Astrocyte (in vitro differentiated cells and primary cell): Measurements from ENCODE around the gene TXLNG. TPM values are rescaled to one million over a fixed set of nuclear protein-coding genes. Genes with fewer than 3 reads are reported as not detected.

Source experiments
- DNase-seq: peaks from one replicate; pipeline ENCODE4 v3.0.0-alpha.2; 2010; ENCODE audit warnings: low read depth
- FAIRE-seq: peaks from 2 replicates; lab custom pipeline; 2011; peaks lifted over from hg19 to GRCh38; lab: Jason Lieb, UNC
- H2AFZ ChIP-seq: 2 replicates; pipeline ENCODE4 v1.6.0; 2012; ENCODE audit warnings: low read depth, low read length, inconsistent platforms
- H3K27ac ChIP-seq: 2 replicates; pipeline ENCODE4 v1.5.1; 2011; ENCODE audit warnings: low read depth, low read length, inconsistent platforms
- H3K27me3 ChIP-seq: 2 replicates; pipeline ENCODE4 v1.6.0; 2011; ENCODE audit warnings: low read length, inconsistent platforms; ENCODE audit not compliant: insufficient read depth
- H3K36me3 ChIP-seq: 2 replicates; pipeline ENCODE4 v1.5.1; 2011; ENCODE audit warnings: low read length, inconsistent platforms; ENCODE audit not compliant: insufficient read depth
- H3K4me1 ChIP-seq: 2 replicates; pipeline ENCODE4 v1.5.1; 2011; ENCODE audit warnings: low read length, inconsistent platforms; ENCODE audit not compliant: insufficient read depth
- H3K4me2 ChIP-seq: 2 replicates; pipeline ENCODE4 v1.6.0; 2012; ENCODE audit warnings: low read length, inconsistent platforms
- H3K4me3 ChIP-seq: 2 replicates; pipeline ENCODE4 v1.5.1; 2011; ENCODE audit warnings: low read depth, mild to moderate bottlenecking, low read length, inconsistent platforms; ENCODE audit not compliant: insufficient read depth
- H3K79me2 ChIP-seq: 2 replicates; pipeline ENCODE4 v1.6.0; 2012; ENCODE audit warnings: mild to moderate bottlenecking, low read length, inconsistent platforms; ENCODE audit not compliant: insufficient read depth
- H3K9ac ChIP-seq: 2 replicates; pipeline ENCODE4 v1.6.0; 2012; ENCODE audit warnings: mild to moderate bottlenecking, low read length, inconsistent platforms
- H3K9me3 ChIP-seq: 2 replicates; pipeline ENCODE4 v1.5.1; 2012; ENCODE audit warnings: low read depth, mild to moderate bottlenecking, low read length, inconsistent platforms; ENCODE audit not compliant: insufficient read depth
- H4K20me1 ChIP-seq: 2 replicates; pipeline ENCODE4 v1.6.0; 2012; ENCODE audit warnings: low read length, inconsistent platforms; ENCODE audit not compliant: insufficient read depth
- H3K27ac Mint-ChIP-seq: one replicate; pipeline ENCODE4 v1.8.0; 2021; ENCODE audit warnings: mild to moderate bottlenecking, mixed read lengths; ENCODE audit not compliant: unreplicated experiment
- H3K27me3 Mint-ChIP-seq: one replicate; pipeline ENCODE4 v1.8.0; 2021; ENCODE audit warnings: low read depth, mixed read lengths; ENCODE audit not compliant: unreplicated experiment
- H3K36me3 Mint-ChIP-seq: one replicate; pipeline ENCODE4 v1.8.0; 2021; ENCODE audit warnings: low read depth, mixed read lengths; ENCODE audit not compliant: unreplicated experiment
- H3K4me1 Mint-ChIP-seq: one replicate; pipeline ENCODE4 v1.8.0; 2021; ENCODE audit warnings: low read depth, mixed read lengths; ENCODE audit not compliant: unreplicated experiment
- H3K4me3 Mint-ChIP-seq: one replicate; pipeline ENCODE4 v1.8.0; 2021; ENCODE audit warnings: mild to moderate bottlenecking, moderate library complexity, mixed read lengths; ENCODE audit not compliant: unreplicated experiment
- H3K9me3 Mint-ChIP-seq: one replicate; pipeline ENCODE4 v1.8.0; 2021; ENCODE audit warnings: mild to moderate bottlenecking, mixed read lengths; ENCODE audit not compliant: unreplicated experiment
- EZH2 ChIP-seq: IDR thresholded peaks from 2 replicates; pipeline ENCODE4 v1.6.1; 2012; ENCODE audit warnings: mild to moderate bottlenecking, low read length, inconsistent platforms; ENCODE audit not compliant: insufficient read depth
- total RNA-seq: library from RNA; stranded (reverse); gene quantifications from 2 replicates; pipeline ENCODE4 v1.2.1, GENCODE V29; 2021
- TF ChIP-seq, protein P1 (sequence below): IDR thresholded peaks from 2 replicates; pipeline ENCODE4 v1.5.1; 2011; ENCODE audit warnings: low read depth, mild to moderate bottlenecking, inconsistent platforms, low read length, moderate library complexity; ENCODE audit not compliant: insufficient read depth

The TXLNG gene
- total RNA-seq, 1 donor from 2014 or later = 9.8 TPM

DNA sequence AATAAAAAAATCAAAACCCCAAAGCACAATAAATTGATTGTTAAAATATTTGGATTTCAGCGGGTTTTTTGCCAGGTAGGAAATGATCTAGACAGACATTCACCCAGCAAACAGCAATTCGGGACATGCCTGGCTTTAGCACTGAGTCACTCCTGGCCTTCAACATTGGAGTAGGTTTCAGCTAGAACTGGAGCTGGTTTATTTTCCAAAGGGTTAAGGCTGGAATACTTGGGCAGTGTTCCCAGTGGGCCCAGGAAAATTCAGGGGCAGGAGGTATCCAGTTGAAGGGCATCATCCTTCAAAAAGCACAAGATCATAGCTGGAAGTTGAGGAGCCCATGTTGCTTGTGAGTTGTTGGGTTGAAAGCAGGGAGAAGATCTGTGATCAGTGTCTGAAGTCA is 41.0 kb downstream of the TXLNG start:
- no peaks in the 10 kb centered on the region for H3K36me3 Mint-ChIP-seq
- Histone ChIP-seq H2AFZ (no peak overlapping the region), H3K27ac (peak overlapping the region; percentile 70), H3K79me2 (no peaks in the 10 kb centered on the region), H3K4me2 (peak overlapping the region; percentile 55), H3K9me3 (no peaks in the 10 kb centered on the region), H4K20me1 (no peaks in the 10 kb centered on the region), H3K4me3 (no peak overlapping the region), H3K27me3 (no peaks in the 10 kb centered on the region), H3K4me1 (peaks cover 22% of the 10 kb centered on the region), H3K9ac (peak overlapping the region; percentile 50), H3K36me3 (no peaks in the 10 kb centered on the region)
- FAIRE-seq (no peak), DNase-seq (peak; percentile 70)
- peaks cover 22% of the 10 kb centered on the region for H3K4me1 Mint-ChIP-seq
- TF ChIP-seq EZH2 = no peak
- TF ChIP-seq, protein P1, sequence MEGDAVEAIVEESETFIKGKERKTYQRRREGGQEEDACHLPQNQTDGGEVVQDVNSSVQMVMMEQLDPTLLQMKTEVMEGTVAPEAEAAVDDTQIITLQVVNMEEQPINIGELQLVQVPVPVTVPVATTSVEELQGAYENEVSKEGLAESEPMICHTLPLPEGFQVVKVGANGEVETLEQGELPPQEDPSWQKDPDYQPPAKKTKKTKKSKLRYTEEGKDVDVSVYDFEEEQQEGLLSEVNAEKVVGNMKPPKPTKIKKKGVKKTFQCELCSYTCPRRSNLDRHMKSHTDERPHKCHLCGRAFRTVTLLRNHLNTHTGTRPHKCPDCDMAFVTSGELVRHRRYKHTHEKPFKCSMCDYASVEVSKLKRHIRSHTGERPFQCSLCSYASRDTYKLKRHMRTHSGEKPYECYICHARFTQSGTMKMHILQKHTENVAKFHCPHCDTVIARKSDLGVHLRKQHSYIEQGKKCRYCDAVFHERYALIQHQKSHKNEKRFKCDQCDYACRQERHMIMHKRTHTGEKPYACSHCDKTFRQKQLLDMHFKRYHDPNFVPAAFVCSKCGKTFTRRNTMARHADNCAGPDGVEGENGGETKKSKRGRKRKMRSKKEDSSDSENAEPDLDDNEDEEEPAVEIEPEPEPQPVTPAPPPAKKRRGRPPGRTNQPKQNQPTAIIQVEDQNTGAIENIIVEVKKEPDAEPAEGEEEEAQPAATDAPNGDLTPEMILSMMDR = no peak
- no peaks in the 10 kb centered on the region for H3K9me3 Mint-ChIP-seq
- H3K4me3 Mint-ChIP-seq = peak overlapping the region; percentile 57
- H3K27ac Mint-ChIP-seq = peak overlapping the region; percentile 72
- no peaks in the 10 kb centered on the region for H3K27me3 Mint-ChIP-seq

DNA sequence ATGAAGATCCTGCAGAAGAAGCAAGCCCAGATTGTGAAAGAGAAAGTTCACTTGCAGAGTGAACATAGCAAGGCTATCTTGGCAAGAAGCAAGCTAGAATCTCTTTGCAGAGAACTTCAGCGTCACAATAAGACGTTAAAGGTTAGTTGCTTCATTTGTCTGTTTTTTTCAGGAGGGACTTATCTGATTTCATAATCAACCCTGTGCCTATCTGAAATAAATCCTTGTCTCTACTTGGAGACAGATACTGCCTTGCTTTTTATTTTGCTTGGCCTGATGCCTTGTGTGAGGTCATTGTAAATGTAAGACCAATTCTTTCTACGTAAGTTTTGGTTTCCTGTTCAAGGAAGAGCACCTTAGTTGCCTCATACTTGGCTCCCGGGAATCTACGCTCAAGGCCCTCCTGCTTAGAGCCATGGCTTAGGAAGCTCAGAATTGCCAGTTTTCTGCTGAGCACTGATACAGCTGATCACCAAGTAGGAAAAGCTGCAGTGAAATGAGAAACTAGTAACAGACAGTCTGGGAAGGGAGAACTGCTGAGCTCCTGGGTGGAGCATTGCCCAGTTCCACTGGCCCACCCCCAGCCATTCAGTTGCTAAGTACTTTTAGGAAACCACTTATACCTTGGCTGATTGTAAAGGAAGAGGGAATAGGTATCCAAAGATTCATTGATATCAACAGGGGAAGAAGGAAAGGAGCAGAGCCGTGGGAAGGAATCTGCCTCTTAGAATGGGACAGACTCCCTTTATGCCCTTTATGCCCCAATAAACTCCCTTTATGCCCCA is 42.0 kb downstream of the TXLNG start:
- no peak overlapping the region for H2AFZ ChIP-seq
- DNase-seq = peak; percentile 94
- no peaks in the 10 kb centered on the region for H3K36me3 ChIP-seq
- no peaks in the 10 kb centered on the region for H3K27me3 Mint-ChIP-seq
- no peaks in the 10 kb centered on the region for H3K79me2 ChIP-seq
- peak overlapping the region; percentile 38 for H3K27ac Mint-ChIP-seq
- peaks cover 25% of the 10 kb centered on the region for H3K4me1 Mint-ChIP-seq
- H3K4me3 Mint-ChIP-seq = no peak overlapping the region
- no peaks in the 10 kb centered on the region for H3K9me3 Mint-ChIP-seq
- no peaks in the 10 kb centered on the region for H3K27me3 ChIP-seq
- H3K36me3 Mint-ChIP-seq = no peaks in the 10 kb centered on the region
- H3K4me1 ChIP-seq = peaks cover 14% of the 10 kb centered on the region
- H3K9me3 ChIP-seq = no peaks in the 10 kb centered on the region
- FAIRE-seq = peak; percentile 99
- H3K27ac ChIP-seq = peak overlapping the region; percentile 70
- H3K4me2 ChIP-seq = peak overlapping the region; percentile 66
- no peak overlapping the region for H3K4me3 ChIP-seq
- H4K20me1 ChIP-seq = no peaks in the 10 kb centered on the region
- no peak for TF ChIP-seq EZH2
- TF ChIP-seq, protein P1 = no peak
- peak overlapping the region; percentile 46 for H3K9ac ChIP-seq

DNA sequence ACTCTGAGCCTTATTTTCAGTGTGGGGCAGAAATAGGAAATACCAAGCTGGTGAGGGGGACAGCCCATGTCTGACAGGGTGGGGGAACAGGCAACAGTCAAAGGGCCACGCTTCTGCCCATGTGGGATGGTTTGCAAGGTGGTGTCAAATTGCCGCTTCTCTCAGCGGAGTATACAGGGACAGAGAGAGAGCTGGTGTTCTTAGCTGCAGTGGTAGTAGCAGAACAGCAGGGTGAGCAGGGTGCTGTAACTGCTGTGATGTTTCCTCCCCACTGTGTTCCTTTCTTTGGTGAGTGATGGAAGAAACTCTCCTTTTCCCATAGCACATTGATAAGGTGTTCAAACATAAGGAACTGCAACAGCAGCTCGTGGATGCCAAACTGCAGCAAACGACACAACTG is 46.0 kb downstream of the TXLNG start:
- Histone ChIP-seq H3K9ac (no peak overlapping the region), H3K4me1 (peaks cover 16% of the 10 kb centered on the region), H2AFZ (no peak overlapping the region), H3K4me2 (peak overlapping the region; percentile 44), H3K27ac (no peak overlapping the region), H3K9me3 (no peaks in the 10 kb centered on the region), H3K4me3 (no peak overlapping the region), H4K20me1 (no peaks in the 10 kb centered on the region), H3K36me3 (no peaks in the 10 kb centered on the region), H3K27me3 (no peaks in the 10 kb centered on the region), H3K79me2 (no peaks in the 10 kb centered on the region)
- peak; percentile 14 for DNase-seq
- H3K9me3 Mint-ChIP-seq = no peaks in the 10 kb centered on the region
- TF ChIP-seq, protein P1 = no peak
- peak overlapping the region; percentile 79 for H3K27ac Mint-ChIP-seq
- peaks cover 4% of the 10 kb centered on the region for H3K36me3 Mint-ChIP-seq
- H3K4me1 Mint-ChIP-seq = peaks cover 39% of the 10 kb centered on the region
- no peak overlapping the region for H3K4me3 Mint-ChIP-seq
- no peak for FAIRE-seq
- no peaks in the 10 kb centered on the region for H3K27me3 Mint-ChIP-seq
